ENCODE measurements around the gene KRT6A. TPM values are rescaled to one million over a fixed set of nuclear protein-coding genes. Genes with fewer than 3 reads are reported as not detected.

The KRT6A gene
- total and polyA plus RNA-seq, 2 of the 8 experiments (the other 6 are each of a cell fraction or from before 2014, with no cell fraction given), result 0.11 TPM; not detected in 1

- H2AK5ac ChIP-seq (ENCODE audit: low read depth, low read length), result no peak overlapping the region
- H3K27ac ChIP-seq (ENCODE audit: low read depth, low read length), result no peak overlapping the region
- CTCF ChIA-PET (ENCODE audit: partially characterized antibody), result interaction anchor here (1.1 to 3.1 kb wide), 3 partner anchors 13 to 106 kb away, joined by 3 to 20 read pairs (median 3); no protein-coding TSS in a partner anchor
- H3K4me2 ChIP-seq (ENCODE audit: insufficient read depth in 1 of 2, low read depth in 2 of 2, low read length in 2 of 2), result no peak overlapping the region
- no peak overlapping the region for H4K8ac ChIP-seq (ENCODE audit: extremely low read depth, insufficient read depth, low read length)
- no peak overlapping the region for H2BK12ac ChIP-seq (ENCODE audit: low read depth, low read length)
- H4K20me1 ChIP-seq (replicated peaks in 1 of 2; ENCODE audit: control insufficient read depth in 1 of 2, insufficient read depth in 2 of 2, low read length in 2 of 2), result no peaks in the 10 kb centered on the region
- H3K18ac ChIP-seq (ENCODE audit: extremely low read depth, low read length), result no peak overlapping the region
- H2BK20ac ChIP-seq (ENCODE audit: low read length), result no peak overlapping the region
- no peaks in the 10 kb centered on the region for H3K9me3 ChIP-seq (ENCODE audit: insufficient read depth in 2 of 2, low read depth in 1 of 2, low read length in 1 of 2)
- no peak overlapping the region for H2BK15ac ChIP-seq (ENCODE audit: low read length)
- H3K14ac ChIP-seq (ENCODE audit: insufficient read length), result no peak overlapping the region
- no peak overlapping the region for H3K9ac ChIP-seq (replicated peaks in 1 of 4; ENCODE audit: extremely low read depth in 1 of 4, low read depth in 3 of 4, low read length in 3 of 4)
- H3K4ac ChIP-seq (replicated peaks; ENCODE audit: insufficient read length, low read depth, low read length), result no peak overlapping the region
- no peaks in the 10 kb centered on the region for H3K79me1 ChIP-seq (ENCODE audit: low read depth, low read length)
- DNase-seq (ENCODE audit: low read depth in 1 of 2, low spot score in 2 of 2) (no peak), FAIRE-seq (no peak)
- no peak overlapping the region for H2AFZ ChIP-seq (ENCODE audit: low read length)
- H4K91ac ChIP-seq (replicated peaks; ENCODE audit: insufficient read length, low read length), result no peak overlapping the region
- no peak overlapping the region for H3K4me3 ChIP-seq (ENCODE audit: extremely low read depth in 1 of 4, insufficient read depth in 2 of 4, low read depth in 3 of 4, low read length in 4 of 4)
- no peak overlapping the region for H4K5ac ChIP-seq (ENCODE audit: insufficient read length, low read depth, low read length)
- 87% methylated on average over 7 of the region's 7 CpGs; no CpG with 5 or more reads in 1 of the 2 experiments for WGBS, 2 experiments (ENCODE audit: extremely low coverage in 1 of 2, insufficient coverage in 1 of 2, insufficient read length in 1 of 2, insufficient replicate concordance in 2 of 2, low coverage in 1 of 2, low lambda C conversion rate in 2 of 2, missing lambda C conversion rate in 1 of 2)
- H3K27me3 ChIP-seq (replicated peaks in 1 of 4; ENCODE audit: control insufficient read depth in 3 of 4, extremely low read depth in 1 of 4, insufficient read depth in 3 of 4, low read length in 3 of 4), result no peaks in the 10 kb centered on the region; a peak in 1 of 7 replicates
- H3K56ac ChIP-seq (replicated peaks; ENCODE audit: insufficient read length, low read depth, low read length), result no peak overlapping the region
- TF ChIP-seq BRCA1 (IDR thresholded peaks at IDR 0.05; ENCODE audit: low read depth, low read length) (no peak), SP1 (IDR thresholded peaks at IDR 0.05; ENCODE audit: low read depth, low read length) (no peak), BACH1 (IDR thresholded peaks at IDR 0.05; ENCODE audit: low read length) (no peak), TAF1 (IDR thresholded peaks at IDR 0.05; ENCODE audit: low read depth, low read length) (no peak), RAD21 (IDR thresholded peaks at IDR 0.05 in 1 of 2, conservative IDR thresholded peaks at IDR 0.05 in 1 of 2; ENCODE audit: low read depth in 2 of 2, low read length in 2 of 2) (no peak), TEAD4 (IDR thresholded peaks at IDR 0.05; ENCODE audit: low read depth, low read length) (no peak), CHD2 (IDR thresholded peaks at IDR 0.05; ENCODE audit: low read length) (no peak), RXRA (IDR thresholded peaks at IDR 0.05; ENCODE audit: insufficient read depth, low read depth, low read length) (no peak), EZH2 (IDR thresholded peaks at IDR 0.05; ENCODE audit: low read depth, low read length, severe bottlenecking) (no peak), ASH2L (IDR thresholded peaks at IDR 0.05; ENCODE audit: low read length) (no peak)
- no peak overlapping the region for H3K23ac ChIP-seq (ENCODE audit: insufficient read length)
- H2BK5ac ChIP-seq (ENCODE audit: low read depth, low read length), result no peak overlapping the region
- no peak overlapping the region for H2BK120ac ChIP-seq (replicated peaks; ENCODE audit: low read depth, low read length)
- H3K79me2 ChIP-seq (ENCODE audit: control insufficient read depth in 1 of 2, insufficient read depth in 2 of 2, low read length in 2 of 2), result no peaks in the 10 kb centered on the region
- no peaks in the 10 kb centered on the region; the same call in 1 of the 2 replicates for H3K23me2 ChIP-seq (ENCODE audit: low read depth, low read length)
- H3K4me1 ChIP-seq (replicated peaks in 1 of 4; ENCODE audit: control insufficient read depth in 3 of 4, insufficient read depth in 4 of 4, low read length in 3 of 4), result peaks cover 0 to 4% (median 1%) of the 10 kb centered on the region in 4 experiments; a peak in 3 of 7 replicates
- H3K36me3 ChIP-seq (ENCODE audit: control insufficient read depth in 2 of 4, insufficient read depth in 4 of 4, low read length in 3 of 4), result no peaks in the 10 kb centered on the region
- POLR2A ChIA-PET (ENCODE audit: partially characterized antibody), result no interaction called here
Measured at GRCh38 chr12:52501490-52501889, 8.4 kb upstream of the KRT6A start.
